HFFc6 (cell line): ENCODE data around the gene SNAPIN. TPM values are rescaled to one million over a fixed set of nuclear protein-coding genes. Genes with fewer than 3 reads are reported as not detected.
A peak's percentile ranks its signal among the peaks of the same experiment; 100 is the strongest.

Experiments used
- DNase-seq: peaks from one replicate; pipeline ENCODE4 v3.0.0-alpha.2; 2018
- H3K27ac Mint-ChIP-seq: 2 replicates; pipeline ENCODE4 v1.8.0; 2020; ENCODE audit warnings: mild to moderate bottlenecking, mixed read lengths
- H3K27me3 Mint-ChIP-seq: 2 replicates; pipeline ENCODE4 v1.8.0; 2021; ENCODE audit warnings: mild to moderate bottlenecking, moderate library complexity, mixed read lengths; ENCODE audit not compliant: insufficient read depth
- H3K36me3 Mint-ChIP-seq: 2 replicates; pipeline ENCODE4 v1.8.0; 2021; ENCODE audit warnings: low read depth, mixed read lengths
- H3K4me1 Mint-ChIP-seq: 2 replicates; pipeline ENCODE4 v1.8.0; 2020; ENCODE audit warnings: low read depth, mixed read lengths
- H3K4me3 Mint-ChIP-seq: 2 replicates; pipeline ENCODE4 v1.8.0; 2020; ENCODE audit warnings: mild to moderate bottlenecking, moderate library complexity, mixed read lengths
- H3K9me3 Mint-ChIP-seq: 2 replicates; pipeline ENCODE4 v1.8.0; 2020; ENCODE audit warnings: mild to moderate bottlenecking, mixed read lengths
- total RNA-seq, 6 experiments: library from RNA; stranded (reverse); fragmentation: NEBNext Ultra II Directional; extraction: Animal tissue kit (Norgen Biotek cat#: 25700); gene quantifications; 2 replicates in 1 of 6; 3 replicates in 5 of 6; pipeline ENCODE4 v1.2.3, GENCODE V29; 2021
- TF ChIP-seq, protein P1 (sequence below): fragments of 200-600 bp; sonication (generic); IDR thresholded peaks from 2 replicates; pipeline ENCODE4 v1.5.0; 2021; ENCODE audit warnings: antibody characterized with exemption, mild to moderate bottlenecking

The SNAPIN gene
- total RNA-seq, 6 experiments from 2014 or later, result 40.7 to 46.7 (median 42.4) TPM

DNA sequence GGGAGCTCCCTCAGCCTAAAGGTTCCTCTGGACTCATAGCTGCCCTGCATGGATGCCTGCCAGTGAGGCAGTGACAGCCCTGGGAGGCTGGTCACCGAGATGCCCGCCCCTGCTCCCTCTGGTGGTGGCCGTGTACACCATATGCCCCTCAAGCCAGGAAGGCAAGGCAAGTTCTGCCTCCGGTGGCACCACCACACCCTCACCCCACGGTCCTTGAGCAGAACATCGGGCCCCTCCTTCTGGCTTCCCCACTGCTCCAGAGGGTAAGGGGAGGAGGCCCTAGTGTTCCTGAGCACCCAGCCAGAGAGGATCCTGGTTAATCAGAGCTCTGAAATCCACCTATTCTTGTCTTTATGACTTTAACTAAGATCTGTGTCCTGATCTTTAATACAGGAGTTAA is 40.8 kb upstream of the SNAPIN start:
- no peak overlapping the region for H3K4me3 Mint-ChIP-seq
- TF ChIP-seq, protein P1, sequence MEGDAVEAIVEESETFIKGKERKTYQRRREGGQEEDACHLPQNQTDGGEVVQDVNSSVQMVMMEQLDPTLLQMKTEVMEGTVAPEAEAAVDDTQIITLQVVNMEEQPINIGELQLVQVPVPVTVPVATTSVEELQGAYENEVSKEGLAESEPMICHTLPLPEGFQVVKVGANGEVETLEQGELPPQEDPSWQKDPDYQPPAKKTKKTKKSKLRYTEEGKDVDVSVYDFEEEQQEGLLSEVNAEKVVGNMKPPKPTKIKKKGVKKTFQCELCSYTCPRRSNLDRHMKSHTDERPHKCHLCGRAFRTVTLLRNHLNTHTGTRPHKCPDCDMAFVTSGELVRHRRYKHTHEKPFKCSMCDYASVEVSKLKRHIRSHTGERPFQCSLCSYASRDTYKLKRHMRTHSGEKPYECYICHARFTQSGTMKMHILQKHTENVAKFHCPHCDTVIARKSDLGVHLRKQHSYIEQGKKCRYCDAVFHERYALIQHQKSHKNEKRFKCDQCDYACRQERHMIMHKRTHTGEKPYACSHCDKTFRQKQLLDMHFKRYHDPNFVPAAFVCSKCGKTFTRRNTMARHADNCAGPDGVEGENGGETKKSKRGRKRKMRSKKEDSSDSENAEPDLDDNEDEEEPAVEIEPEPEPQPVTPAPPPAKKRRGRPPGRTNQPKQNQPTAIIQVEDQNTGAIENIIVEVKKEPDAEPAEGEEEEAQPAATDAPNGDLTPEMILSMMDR, result peak; percentile 91
- peak; percentile 71 for DNase-seq
- H3K27ac Mint-ChIP-seq, result peak overlapping the region; percentile 73
- peaks cover 44% of the 10 kb centered on the region for H3K4me1 Mint-ChIP-seq
- peaks cover 13% of the 10 kb centered on the region for H3K36me3 Mint-ChIP-seq
- no peaks in the 10 kb centered on the region for H3K9me3 Mint-ChIP-seq
- H3K27me3 Mint-ChIP-seq, result peaks cover 3% of the 10 kb centered on the region; the same call in 1 of the 2 replicates

DNA sequence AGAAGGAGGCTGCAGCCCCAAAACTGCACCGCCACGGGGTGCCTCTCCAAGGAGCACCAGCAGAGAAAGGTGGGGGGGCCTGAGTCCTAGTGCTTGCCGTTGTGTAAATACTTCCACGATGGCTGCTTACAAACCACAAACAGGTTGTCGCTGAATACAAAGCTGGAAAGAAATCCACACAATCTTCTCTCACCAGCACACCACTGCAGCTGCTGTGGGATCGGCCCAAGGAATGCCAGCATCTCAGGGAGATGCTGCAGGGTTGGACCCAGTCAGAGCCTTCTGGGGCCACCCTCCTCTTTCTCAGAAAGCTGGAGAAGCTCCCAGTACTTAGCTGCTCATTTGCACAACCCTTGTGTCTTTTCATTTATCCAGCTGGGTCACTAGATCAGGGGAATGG is 39.3 kb upstream of the SNAPIN start:
- no peak for DNase-seq
- Mint-ChIP-seq H3K9me3 (no peaks in the 10 kb centered on the region), H3K4me1 (peaks cover 41% of the 10 kb centered on the region), H3K27me3 (peaks cover 3% of the 10 kb centered on the region; the same call in 1 of the 2 replicates), H3K4me3 (no peak overlapping the region), H3K27ac (no peak overlapping the region), H3K36me3 (peaks cover 24% of the 10 kb centered on the region)
- TF ChIP-seq, protein P1, result no peak

DNA sequence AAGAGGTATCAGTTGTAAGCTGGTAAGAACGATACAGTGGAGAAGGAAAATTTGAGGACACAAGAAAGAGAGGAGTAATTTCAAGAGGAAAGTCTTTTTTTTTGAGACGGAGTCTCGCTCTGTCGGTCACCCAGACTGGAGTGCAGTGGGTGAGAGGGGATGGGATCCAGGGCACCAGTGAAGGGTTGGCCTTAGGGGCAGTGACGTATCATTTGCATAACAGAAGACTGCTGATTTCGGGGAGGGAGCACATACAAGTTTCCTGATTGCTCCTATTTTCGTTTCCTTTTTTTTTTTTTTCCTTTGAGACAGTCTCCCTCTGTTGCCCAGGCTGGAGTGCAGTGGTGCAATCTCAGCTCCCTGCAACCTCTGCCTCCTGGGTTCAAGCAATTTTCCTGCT is 35.4 kb upstream of the SNAPIN start:
- no peak for DNase-seq
- Mint-ChIP-seq H3K4me1 (peaks cover 53% of the 10 kb centered on the region), H3K27ac (no peak overlapping the region; the same call in 1 of the 2 replicates), H3K9me3 (no peaks in the 10 kb centered on the region), H3K36me3 (peaks cover 44% of the 10 kb centered on the region), H3K27me3 (peaks cover 7% of the 10 kb centered on the region), H3K4me3 (no peak overlapping the region)
- TF ChIP-seq, protein P1, result no peak

DNA sequence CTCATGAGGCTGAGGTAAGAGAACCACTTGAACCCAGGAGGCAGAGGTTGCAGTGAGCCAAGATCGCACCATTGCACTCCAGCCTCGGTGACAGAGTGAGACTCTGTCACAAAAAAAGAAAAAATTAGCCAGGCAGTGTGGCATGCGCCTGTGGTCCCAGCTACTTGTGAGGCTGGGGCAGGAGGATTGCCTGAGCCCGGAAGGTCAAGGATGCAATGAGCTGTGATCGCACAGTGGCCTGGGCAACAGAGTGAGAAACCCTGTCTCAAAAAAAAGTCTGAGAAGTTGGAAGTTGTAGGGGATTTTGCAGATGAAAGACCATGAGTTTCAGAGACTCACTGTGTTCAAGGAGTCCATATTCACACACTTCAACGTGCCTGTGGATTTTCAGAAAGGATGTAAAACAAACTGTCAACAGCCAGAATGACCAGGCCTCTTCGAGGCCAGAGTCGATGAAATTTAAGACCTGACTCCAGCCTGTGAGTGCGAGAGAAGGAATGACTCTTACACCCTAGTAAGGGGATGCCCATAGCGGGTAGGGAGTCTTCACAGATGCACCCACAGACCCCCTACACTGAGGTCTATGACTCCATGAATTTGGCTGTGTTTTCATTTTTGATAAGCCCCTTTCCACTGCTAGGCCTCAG is 33.4 kb upstream of the SNAPIN start:
- Mint-ChIP-seq H3K4me3 (peak overlapping the region; percentile 97), H3K4me1 (peaks cover 47% of the 10 kb centered on the region), H3K27me3 (peaks cover 6% of the 10 kb centered on the region), H3K36me3 (peaks cover 34% of the 10 kb centered on the region), H3K27ac (peak overlapping the region; percentile 43), H3K9me3 (no peaks in the 10 kb centered on the region)
- DNase-seq, result no peak
- TF ChIP-seq, protein P1, result no peak

DNA sequence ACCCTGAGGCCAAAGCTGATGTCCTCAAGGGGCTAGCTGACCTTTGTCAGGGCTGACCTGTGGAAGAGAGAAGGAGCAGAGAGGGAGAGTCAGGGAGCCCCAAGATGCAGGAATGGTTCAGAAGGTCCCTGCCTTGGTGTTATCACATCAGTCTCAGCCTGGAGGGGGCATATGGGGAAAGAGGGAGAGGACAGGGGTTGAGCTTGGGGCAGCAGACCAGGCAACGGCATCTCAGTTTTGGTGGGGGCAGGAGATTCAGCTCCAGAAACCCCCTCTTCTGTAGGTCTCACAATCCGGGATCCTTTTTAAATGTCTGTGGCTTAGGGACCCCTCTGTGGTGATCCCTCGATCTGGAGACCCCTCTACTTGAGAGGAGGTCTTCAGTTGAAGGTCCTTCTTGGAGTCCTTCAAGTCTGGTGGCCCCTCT is 32.0 kb upstream of the SNAPIN start:
- Mint-ChIP-seq H3K4me3 (peak overlapping the region; percentile 97), H3K4me1 (peaks cover 61% of the 10 kb centered on the region), H3K27me3 (peaks cover 6% of the 10 kb centered on the region), H3K27ac (peak overlapping the region; percentile 100), H3K9me3 (no peaks in the 10 kb centered on the region), H3K36me3 (peaks cover 34% of the 10 kb centered on the region)
- DNase-seq, result no peak
- TF ChIP-seq, protein P1, result no peak
